ENCODE data around the gene DNAI4. TPM values are rescaled to one million over a fixed set of nuclear protein-coding genes. Genes with fewer than 3 reads are reported as not detected.

Gene DNAI4
- total RNA-seq, 4 donors from 2014 or later: 6.2 to 26.5 (median 16.8) TPM

GRCh38 chr1:66944330-66945274 is 19.9 kb upstream of the DNAI4 start:
- Histone ChIP-seq H3K36me3 (peaks cover 0 to 35% (median 13%) of the 10 kb centered on the region in 4 donors), H3K9me3 (no peaks in the 10 kb centered on the region), H3K27me3 (no peaks in the 10 kb centered on the region), H3K27ac (peak overlapping the region; percentile 32 to 50 (median 46)), H3K4me1 (peaks cover 0 to 52% (median 9%) of the 10 kb centered on the region in 4 donors), H3K4me3 (no peak overlapping the region)
- DNase-seq: peak; percentile 38
- 84 to 87% methylated on average over 7 of the region's 7 CpGs for WGBS, 2 donors (ENCODE audit: low coverage in 1 of 2)
- intact Hi-C loops (cut with DNase I; ENCODE audit: low total_unique reads) (no loop called here), in situ Hi-C loops (cut with MboI; ENCODE audit: low pct_ligation_motif_present in 1 of 4, low pct_unique_long_range_greater_than_20kb in 1 of 4, low sequenced_read_pairs in 3 of 4) (no loop called here)
- TF ChIP-seq CTCF (IDR thresholded peaks at IDR 0.05): no peak
- no peak for TF ChIP-seq EP300 (IDR thresholded peaks at IDR 0.05; ENCODE audit: low read depth)
- TF ChIP-seq POLR2A (IDR thresholded peaks at IDR 0.05): no peak
- TF ChIP-seq POLR2AphosphoS5 (IDR thresholded peaks at IDR 0.05): no peak

DNA sequence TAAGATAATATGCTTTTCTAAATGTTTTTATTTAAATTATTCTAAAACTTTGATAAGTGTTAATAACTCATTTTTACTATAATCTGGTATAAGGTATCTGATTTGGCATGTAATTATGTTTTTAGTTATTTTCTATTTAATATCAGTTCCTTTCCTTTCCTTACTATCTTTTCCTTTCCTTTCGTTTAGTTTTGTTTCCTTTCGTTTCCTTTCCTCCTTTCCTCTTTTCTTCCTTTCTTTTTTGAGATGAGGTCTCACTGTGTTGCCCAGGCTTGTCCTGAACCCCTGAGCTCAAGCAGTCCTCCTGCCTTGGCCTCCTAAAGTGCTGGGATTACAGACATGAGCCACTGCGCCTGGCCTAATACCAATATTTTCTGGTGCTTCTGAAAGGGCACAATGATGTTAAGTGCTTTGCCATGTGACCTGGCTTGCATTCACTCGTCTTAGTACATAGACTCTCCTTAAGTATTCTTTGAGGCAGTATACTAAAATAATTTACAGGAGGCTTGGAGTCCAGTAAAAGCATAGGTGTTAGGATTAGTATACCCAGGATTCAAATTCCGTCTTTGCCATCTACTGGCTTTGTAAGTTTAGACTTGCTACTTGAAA is 18.8 kb upstream of the DNAI4 start:
- in situ Hi-C loops (cut with MboI; ENCODE audit: low pct_ligation_motif_present in 1 of 4, low pct_unique_long_range_greater_than_20kb in 1 of 4, low sequenced_read_pairs in 3 of 4): no loop called here
- Histone ChIP-seq H3K27ac (peak overlapping the region in 3 of 4 donors; percentile 32 to 50 (median 49)), H3K27me3 (no peaks in the 10 kb centered on the region), H3K4me3 (no peak overlapping the region), H3K9me3 (no peaks in the 10 kb centered on the region), H3K4me1 (peaks cover 1 to 57% (median 13%) of the 10 kb centered on the region in 4 donors), H3K36me3 (peaks cover 0 to 28% (median 13%) of the 10 kb centered on the region in 4 donors)
- intact Hi-C loops (cut with DNase I; ENCODE audit: low total_unique reads): no loop called here
- TF ChIP-seq POLR2AphosphoS5 (IDR thresholded peaks at IDR 0.05): no peak
- no peak for TF ChIP-seq POLR2A (IDR thresholded peaks at IDR 0.05)
- no peak for TF ChIP-seq CTCF (IDR thresholded peaks at IDR 0.05)
- TF ChIP-seq EP300 (IDR thresholded peaks at IDR 0.05; ENCODE audit: low read depth): no peak
- no peak for DNase-seq
- 85 to 92% methylated on average over 5 of the region's 5 CpGs for WGBS, 2 donors (ENCODE audit: low coverage in 1 of 2)

GRCh38 chr1:66940981-66941380 is 16.3 kb upstream of the DNAI4 start:
- Histone ChIP-seq H3K27me3 (no peaks in the 10 kb centered on the region), H3K4me3 (no peak overlapping the region), H3K36me3 (peaks cover 0 to 6% (median 3%) of the 10 kb centered on the region in 4 donors), H3K9me3 (no peaks in the 10 kb centered on the region), H3K27ac (no peak overlapping the region), H3K4me1 (peaks cover 4 to 74% (median 20%) of the 10 kb centered on the region in 4 donors)
- TF ChIP-seq POLR2A (IDR thresholded peaks at IDR 0.05) (no peak), POLR2AphosphoS5 (IDR thresholded peaks at IDR 0.05) (no peak), EP300 (IDR thresholded peaks at IDR 0.05; ENCODE audit: low read depth) (no peak), CTCF (IDR thresholded peaks at IDR 0.05) (no peak)
- intact Hi-C loops (cut with DNase I; ENCODE audit: low total_unique reads): no loop called here
- in situ Hi-C loops (cut with MboI; ENCODE audit: low pct_ligation_motif_present in 1 of 4, low pct_unique_long_range_greater_than_20kb in 1 of 4, low sequenced_read_pairs in 3 of 4): no loop called here
- no peak for DNase-seq
- WGBS, 2 donors (ENCODE audit: low coverage in 1 of 2): 88 to 100% methylated on average over 1 of the region's 1 CpG

DNA sequence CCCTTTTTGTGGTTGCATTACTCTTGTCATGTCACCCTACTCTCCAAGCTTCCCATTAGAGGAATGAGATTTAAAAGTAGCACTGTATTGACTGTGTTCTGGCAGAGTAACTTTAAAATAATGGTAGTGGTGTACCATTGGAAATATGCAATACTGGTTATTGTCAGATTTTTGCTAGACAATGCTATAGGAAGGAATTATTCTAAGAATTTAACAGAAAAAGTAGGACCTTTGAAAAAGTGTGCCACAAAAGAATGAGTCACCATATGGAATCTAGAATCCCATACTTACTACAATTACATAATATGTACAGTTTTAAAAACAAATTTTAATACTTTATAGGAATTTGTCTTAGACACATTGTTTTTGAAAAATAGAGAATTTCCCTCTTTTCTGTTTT is 14.0 kb upstream of the DNAI4 start:
- in situ Hi-C loops (cut with MboI; ENCODE audit: low pct_ligation_motif_present in 1 of 4, low pct_unique_long_range_greater_than_20kb in 1 of 4, low sequenced_read_pairs in 3 of 4) (no loop called here), intact Hi-C loops (cut with DNase I; ENCODE audit: low total_unique reads) (no loop called here)
- no peak overlapping the region for H3K27ac ChIP-seq
- H3K36me3 ChIP-seq: no peaks in the 10 kb centered on the region
- TF ChIP-seq CTCF (IDR thresholded peaks at IDR 0.05) (no peak), POLR2A (IDR thresholded peaks at IDR 0.05) (no peak), EP300 (IDR thresholded peaks at IDR 0.05; ENCODE audit: low read depth) (no peak), POLR2AphosphoS5 (IDR thresholded peaks at IDR 0.05) (no peak)
- no peaks in the 10 kb centered on the region for H3K9me3 ChIP-seq
- H3K27me3 ChIP-seq: no peaks in the 10 kb centered on the region
- H3K4me3 ChIP-seq: no peak overlapping the region
- DNase-seq: no peak
- peaks cover 4 to 83% (median 26%) of the 10 kb centered on the region in 4 donors for H3K4me1 ChIP-seq

Measured in transverse colon (tissue), 4 donors.